ENCODE data around the gene KCNJ10. TPM values are rescaled to one million over a fixed set of nuclear protein-coding genes. Genes with fewer than 3 reads are reported as not detected.

KCNJ10 gene
- total and polyA plus RNA-seq, 12 donors, result 0.11 to 0.32 (median 0.13) TPM; not detected in 7

GRCh38 chr1:159988006-159988405 is 82.0 kb downstream of the KCNJ10 start:
- DNase-seq, result no peak
- 57 to 77% (median 71%) methylated on average over 1 of the region's 1 CpG for WGBS, 4 donors
- H3K4me1 ChIP-seq (replicated peaks in 1 of 2), result no peaks in the 10 kb centered on the region
- TF ChIP-seq CTCF (IDR thresholded peaks at IDR 0.05) (no peak), POLR2A (IDR thresholded peaks at IDR 0.05) (no peak)
- no peaks in the 10 kb centered on the region for H3K9me3 ChIP-seq (replicated peaks in 1 of 3)
- H3K36me3 ChIP-seq (replicated peaks in 1 of 2), result no peaks in the 10 kb centered on the region
- peaks cover 12% of the 10 kb centered on the region for H3K27me3 ChIP-seq
- no peak overlapping the region for H3K27ac ChIP-seq
- intact Hi-C loops (cut with DNase I), result no loop called here
- no peak overlapping the region for H3K4me3 ChIP-seq

GRCh38 chr1:159987186-159987585 is 82.8 kb downstream of the KCNJ10 start:
- Histone ChIP-seq H3K36me3 (replicated peaks in 1 of 2) (no peaks in the 10 kb centered on the region), H3K4me3 (no peak overlapping the region), H3K9me3 (replicated peaks in 1 of 3) (no peaks in the 10 kb centered on the region), H3K27me3 (peaks cover 9% of the 10 kb centered on the region), H3K27ac (no peak overlapping the region), H3K4me1 (replicated peaks in 1 of 2) (no peaks in the 10 kb centered on the region)
- no peak for DNase-seq
- TF ChIP-seq POLR2A (IDR thresholded peaks at IDR 0.05), result no peak
- TF ChIP-seq CTCF (IDR thresholded peaks at IDR 0.05), result no peak
- intact Hi-C loops (cut with DNase I), result no loop called here
- 63 to 79% (median 76%) methylated on average over 2 to 4 of the region's 4 CpGs for WGBS, 4 donors

GRCh38 chr1:159986531-159986930 is 83.4 kb downstream of the KCNJ10 start:
- H3K4me1 ChIP-seq (replicated peaks in 1 of 2), result no peaks in the 10 kb centered on the region
- H3K27ac ChIP-seq, result no peak overlapping the region
- peaks cover 6% of the 10 kb centered on the region for H3K27me3 ChIP-seq
- 93 to 100% (median 96%) methylated on average over 1 of the region's 1 CpG for WGBS, 4 donors
- intact Hi-C loops (cut with DNase I), result no loop called here
- no peak overlapping the region for H3K4me3 ChIP-seq
- no peak for DNase-seq
- no peaks in the 10 kb centered on the region for H3K9me3 ChIP-seq (replicated peaks in 1 of 3)
- no peak for TF ChIP-seq POLR2A (IDR thresholded peaks at IDR 0.05)
- no peak for TF ChIP-seq CTCF (IDR thresholded peaks at IDR 0.05)
- H3K36me3 ChIP-seq (replicated peaks in 1 of 2), result no peaks in the 10 kb centered on the region

- no peaks in the 10 kb centered on the region for H3K9me3 ChIP-seq (replicated peaks in 1 of 3)
- H3K4me3 ChIP-seq, result no peak overlapping the region
- 58 to 77% (median 70%) methylated on average over 2 of the region's 2 CpGs for WGBS, 4 donors
- TF ChIP-seq CTCF (IDR thresholded peaks at IDR 0.05), result no peak
- no peak for TF ChIP-seq POLR2A (IDR thresholded peaks at IDR 0.05)
- intact Hi-C loops (cut with DNase I), result no loop called here
- no peak for DNase-seq
- no peaks in the 10 kb centered on the region for H3K4me1 ChIP-seq (replicated peaks in 1 of 2)
- H3K27me3 ChIP-seq, result peaks cover 6% of the 10 kb centered on the region
- no peak overlapping the region for H3K27ac ChIP-seq
- H3K36me3 ChIP-seq (replicated peaks in 1 of 2), result no peaks in the 10 kb centered on the region
Measured at GRCh38 chr1:159986093-159986492, 83.9 kb downstream of the KCNJ10 start.
